NCI-H1105 treated with DMSO at 0.1 percent for 48 hours (cell line): ENCODE measurements around the gene TSPAN4.
A peak's percentile ranks its signal among the peaks of the same experiment; 100 is the strongest.

Experiments
- DNase-seq: peaks from one replicate; lab custom pipeline; 2025; lab: John Stamatoyannopoulos, UW

The TSPAN4 gene

DNA sequence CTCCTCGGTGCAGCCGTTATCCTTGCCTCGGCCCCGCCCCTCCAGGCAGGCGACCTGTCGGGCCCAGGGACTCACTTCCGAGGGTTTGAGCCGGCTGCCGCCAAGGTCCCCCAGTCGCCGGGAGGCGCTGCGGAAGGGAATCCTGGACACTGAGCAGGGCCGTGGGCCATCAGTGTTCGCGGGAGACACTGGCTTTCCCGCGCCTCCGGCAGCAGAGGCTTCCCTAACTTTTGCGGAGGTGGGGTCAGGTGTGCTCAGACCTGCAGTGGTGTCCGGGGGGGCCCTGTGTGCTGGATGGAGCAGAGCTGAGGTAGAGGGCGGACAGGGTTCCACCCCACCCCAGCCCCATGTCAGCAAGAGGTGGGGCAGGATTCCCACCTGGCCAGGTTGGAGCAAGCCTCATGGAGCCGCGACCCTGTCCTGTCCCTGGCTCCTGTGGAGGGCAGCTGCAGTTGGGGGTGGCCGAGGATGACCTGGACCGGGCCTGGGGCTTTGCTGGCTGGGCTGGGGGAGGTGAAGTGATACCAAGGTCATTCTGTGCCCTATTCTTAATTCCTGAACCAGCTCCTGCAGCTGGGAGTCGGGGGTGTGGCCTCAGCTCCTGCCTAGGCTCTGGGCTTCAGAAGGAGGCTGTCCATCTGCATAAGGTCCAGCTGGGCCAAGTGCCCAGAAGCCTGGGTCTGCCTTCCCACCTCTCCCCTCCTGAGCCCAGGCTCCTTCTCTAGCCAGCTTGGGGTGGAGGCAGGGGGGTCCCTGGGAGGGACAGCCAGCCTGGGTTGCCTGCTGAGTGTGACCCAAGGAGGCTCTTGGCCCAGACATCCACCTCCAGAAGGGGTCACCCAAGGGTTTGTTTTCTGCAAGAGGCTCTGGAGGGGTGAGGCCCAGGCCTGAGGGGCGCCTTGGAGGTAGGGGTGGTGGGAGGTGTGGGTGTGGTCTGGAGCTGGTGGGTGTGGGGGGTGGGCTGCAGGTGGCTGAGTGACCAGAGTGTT lies 8.4 kb downstream of the TSPAN4 start:
- no peak for DNase-seq

- DNase-seq: no peak
Measured at GRCh38 chr11:852762-853161, 10.1 kb downstream of the TSPAN4 start.

- DNase-seq: no peak
Measured at GRCh38 chr11:853682-854448, 11.2 kb downstream of the TSPAN4 start.

GRCh38 chr11:854601-855329 lies 12.1 kb downstream of the TSPAN4 start:
- DNase-seq: no peak

DNA sequence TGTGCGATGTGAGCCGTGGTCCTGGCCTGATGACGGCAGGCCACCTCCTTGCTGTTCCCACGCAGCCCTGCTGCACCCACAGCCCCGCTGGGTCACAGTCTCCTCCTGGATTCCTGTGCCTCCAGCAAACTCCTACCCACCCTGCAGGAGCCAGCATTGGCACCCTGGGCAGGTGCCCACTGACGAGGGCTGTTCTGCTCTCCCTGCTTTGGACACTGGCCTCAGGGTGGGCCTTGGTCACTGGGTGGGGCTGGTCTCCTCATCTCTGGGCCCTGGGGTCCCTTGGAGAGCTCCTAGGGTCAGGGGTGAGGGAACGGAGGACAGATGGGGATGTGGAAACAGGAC lies 12.7 kb downstream of the TSPAN4 start:
- no peak for DNase-seq

DNA sequence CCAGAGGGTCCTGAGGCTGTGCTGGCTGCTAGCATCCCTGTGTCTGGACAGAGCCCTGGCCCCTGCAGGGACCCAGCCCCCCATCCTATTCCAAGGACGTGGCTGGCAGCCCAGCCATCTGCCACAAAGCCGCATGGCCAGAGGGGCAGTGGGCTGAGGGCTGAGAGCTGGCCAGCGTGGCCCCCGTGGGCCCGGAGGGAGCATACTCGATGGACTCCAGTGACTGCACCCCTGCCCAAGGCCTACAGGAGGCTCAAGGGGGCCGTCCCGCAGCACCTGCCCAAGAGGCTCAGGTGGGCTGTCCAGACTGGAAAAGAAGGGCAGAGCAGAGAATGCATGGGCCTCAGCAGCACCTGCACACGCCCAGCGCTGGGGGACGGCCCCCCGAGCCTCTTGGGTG lies 13.1 kb downstream of the TSPAN4 start:
- DNase-seq: no peak

DNA sequence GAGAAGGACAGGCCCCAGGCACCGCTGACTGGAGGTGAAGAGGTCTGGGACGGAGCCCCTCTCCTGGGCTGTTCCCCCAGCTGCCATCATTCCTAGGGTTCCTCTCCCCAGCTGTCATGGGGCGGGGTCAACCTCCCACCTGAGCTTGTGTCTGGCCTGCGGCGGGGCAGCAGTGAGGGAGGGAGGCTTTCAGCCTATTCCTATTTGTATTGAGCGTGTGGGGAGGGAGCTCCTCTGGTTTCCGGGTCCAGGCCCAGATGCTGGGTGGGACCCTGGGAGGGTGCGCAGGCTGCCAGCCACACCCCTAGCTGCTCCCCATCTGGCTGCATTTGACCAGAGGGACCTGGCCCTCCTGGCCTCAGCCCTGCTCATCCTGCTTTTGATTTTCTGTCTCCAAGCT lies 13.7 kb downstream of the TSPAN4 start:
- no peak for DNase-seq

GRCh38 chr11:858053-858761 lies 15.6 kb downstream of the TSPAN4 start:
- no peak for DNase-seq

GRCh38 chr11:858762-859339 lies 16.2 kb downstream of the TSPAN4 start:
- DNase-seq: no peak

GRCh38 chr11:859394-860131 lies 16.9 kb downstream of the TSPAN4 start:
- peak; percentile 81 for DNase-seq

DNA sequence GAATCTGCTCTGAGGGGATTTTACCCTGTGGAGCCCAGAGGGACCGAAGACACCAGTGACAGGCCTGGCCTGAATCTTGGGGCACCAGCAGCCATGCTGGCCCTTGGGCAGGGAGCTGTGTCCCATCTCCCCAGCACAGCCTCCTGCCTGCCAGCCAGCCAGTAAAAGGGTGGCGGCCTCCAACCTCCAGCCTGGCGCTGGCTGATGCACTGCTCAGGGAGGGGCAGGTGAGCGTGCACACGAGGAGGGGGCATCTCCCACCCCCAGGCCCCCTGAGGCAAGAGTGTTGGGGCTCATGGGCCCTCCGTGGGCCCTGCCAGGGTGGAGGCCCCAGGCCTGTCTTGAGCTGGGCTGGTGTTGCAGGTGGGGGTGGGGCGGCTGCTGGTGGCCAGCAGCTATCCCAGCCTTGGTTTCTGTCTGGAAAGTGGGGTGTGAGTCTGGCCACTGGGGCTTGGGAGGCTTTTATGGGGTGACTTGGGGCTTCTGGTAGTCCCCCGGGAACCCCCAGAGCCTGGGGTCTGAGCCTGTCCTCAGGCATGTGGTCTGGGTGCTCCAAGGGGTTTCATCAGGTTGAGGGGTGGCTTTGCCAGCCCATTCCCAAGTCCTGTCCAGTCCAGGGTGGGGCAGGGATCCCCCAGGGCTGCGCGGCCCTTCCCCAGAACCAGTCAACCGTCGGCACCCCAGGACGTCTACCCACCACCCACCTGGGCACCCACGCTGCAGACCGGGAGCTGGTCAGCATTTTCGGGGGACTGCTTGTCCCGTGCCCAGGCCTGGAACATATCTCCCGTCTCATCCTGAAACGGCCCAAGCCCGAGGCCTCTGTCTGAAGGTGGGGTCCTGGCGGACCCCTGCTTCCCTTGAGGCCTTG lies 17.8 kb downstream of the TSPAN4 start:
- no peak for DNase-seq

GRCh38 chr11:861105-861479 lies 18.4 kb downstream of the TSPAN4 start:
- no peak for DNase-seq

- DNase-seq: no peak
Measured at GRCh38 chr11:862081-862661, 19.5 kb downstream of the TSPAN4 start.

DNA sequence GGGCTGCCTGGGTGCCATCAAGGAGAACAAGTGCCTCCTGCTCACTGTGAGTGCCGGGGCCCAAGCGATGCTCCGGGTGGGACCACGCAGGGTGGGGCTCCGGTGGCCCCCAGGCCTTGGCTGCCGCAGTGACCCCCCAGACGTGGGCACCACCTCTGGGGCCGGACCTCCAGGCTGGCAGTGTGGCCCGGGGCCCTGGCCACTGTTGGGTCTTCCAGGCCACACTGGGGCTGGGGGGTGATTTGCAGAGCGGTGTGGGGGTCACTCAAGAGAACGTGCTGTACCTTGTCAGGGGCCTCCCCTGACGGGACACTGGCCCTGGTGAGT lies 20.0 kb downstream of the TSPAN4 start:
- DNase-seq: no peak

DNA sequence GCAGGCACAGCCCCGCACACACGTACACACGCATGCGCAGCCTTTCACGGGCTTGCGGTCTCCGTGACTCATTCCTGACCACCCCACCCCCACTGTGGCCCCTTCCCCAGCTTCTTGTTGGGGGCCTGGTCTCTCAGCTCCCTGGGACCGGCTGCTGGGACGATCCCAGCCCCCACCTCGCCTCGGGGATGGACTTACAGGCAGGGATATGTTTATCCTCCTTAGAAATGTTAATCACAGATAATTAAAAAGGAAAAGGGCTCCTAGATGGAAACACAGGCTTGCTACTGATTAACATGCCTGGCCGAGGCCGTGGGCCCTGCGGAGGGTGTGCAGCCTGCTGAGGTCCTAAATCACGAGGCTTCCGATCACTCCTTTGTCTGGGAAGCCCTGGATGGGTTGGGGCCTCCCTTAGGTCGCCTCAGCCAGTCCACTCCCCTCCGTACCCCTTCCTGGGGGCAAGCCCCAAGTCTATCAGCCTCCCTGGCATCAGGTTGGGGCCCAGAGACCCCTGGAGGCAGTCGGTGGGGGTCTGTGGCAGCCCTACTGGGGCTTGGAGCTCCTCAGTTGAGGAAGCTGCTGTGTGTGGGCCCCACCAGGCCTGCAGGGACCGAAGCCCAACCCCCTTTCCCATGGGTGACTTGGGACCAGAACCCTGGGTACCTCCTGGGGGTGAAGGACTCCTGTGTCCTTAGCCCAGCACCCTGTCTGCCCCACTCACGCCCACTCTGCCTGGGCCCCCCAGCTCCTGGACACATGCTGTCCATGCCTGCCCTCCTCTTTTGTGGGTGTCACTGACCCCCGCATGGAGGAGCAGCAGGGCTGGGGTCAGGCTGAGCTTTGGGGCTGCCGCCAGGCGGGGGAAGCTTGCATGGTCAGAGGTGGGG lies 20.6 kb downstream of the TSPAN4 start:
- DNase-seq: no peak

DNA sequence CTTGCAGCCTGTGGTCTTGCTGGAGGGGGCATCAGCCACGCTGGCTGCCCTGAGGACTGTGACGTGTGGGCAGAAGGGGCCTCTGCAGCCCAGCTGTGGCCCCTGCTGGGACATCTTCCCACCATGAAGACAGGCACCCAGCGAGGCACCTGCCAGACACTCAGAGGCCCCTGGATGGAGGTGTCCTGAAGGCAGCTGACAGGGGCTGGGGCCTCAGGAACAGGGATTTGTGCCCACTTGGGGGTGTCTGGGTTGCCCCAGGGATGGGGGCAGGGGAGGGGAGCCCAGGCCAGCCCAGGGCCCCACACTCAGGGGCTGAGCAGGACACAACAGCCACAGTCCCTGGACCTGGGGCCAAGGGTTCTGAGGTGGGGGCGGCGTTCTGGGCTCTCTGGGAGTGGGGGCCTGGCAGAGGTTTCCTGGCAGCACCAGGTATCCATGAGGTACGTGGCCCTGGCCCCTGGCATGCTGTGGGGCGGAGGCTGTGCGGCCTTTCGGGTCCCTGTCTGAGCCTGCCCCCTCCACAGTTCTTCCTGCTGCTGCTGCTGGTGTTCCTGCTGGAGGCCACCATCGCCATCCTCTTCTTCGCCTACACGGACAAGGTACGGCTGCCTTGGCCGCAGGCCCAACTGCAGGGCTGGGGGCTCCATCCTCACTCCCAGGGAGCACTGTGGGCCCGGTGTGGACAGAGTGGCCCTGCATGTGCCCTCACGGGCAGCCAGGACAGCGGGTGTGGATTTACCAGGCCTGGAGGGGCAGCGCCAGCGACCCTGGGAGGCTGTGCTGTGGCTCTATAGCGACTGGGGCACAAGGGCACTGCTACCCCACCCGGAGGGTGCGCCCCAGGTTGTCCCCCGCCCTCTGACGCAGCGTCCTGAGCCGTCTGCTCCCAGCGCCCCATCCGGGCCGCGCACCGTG lies 21.5 kb downstream of the TSPAN4 start:
- no peak for DNase-seq

- DNase-seq: no peak
Measured at GRCh38 chr11:864898-865297, 22.2 kb downstream of the TSPAN4 start.
